GM18520 (cell line): ENCODE measurements around the gene PTRH2.

ENCODE experiments used
- ATAC-seq: cut with Tn5 transposase; IDR thresholded peaks from one replicate; pipeline ENCODE4 v1.9.1; 2021; ENCODE audit not compliant: unreplicated experiment

Gene PTRH2

GRCh38 chr17:59722623-59723022, 15.4 kb upstream of the PTRH2 start:
- no peak for ATAC-seq

- ATAC-seq = no peak
These were observed 12.3 kb upstream of the PTRH2 start for GRCh38 chr17:59719526-59719925.

GRCh38 chr17:59716427-59716826, 9.2 kb upstream of the PTRH2 start:
- no peak for ATAC-seq

- ATAC-seq = no peak
These were observed 7.0 kb upstream of the PTRH2 start for GRCh38 chr17:59714255-59714654.

- no peak for ATAC-seq
These were observed 5.6 kb upstream of the PTRH2 start for GRCh38 chr17:59712862-59713261.

GRCh38 chr17:59711936-59712335, 4.7 kb upstream of the PTRH2 start:
- no peak for ATAC-seq

- no peak for ATAC-seq
These were observed 771 bp upstream of the PTRH2 start for GRCh38 chr17:59707971-59708430.

- no peak for ATAC-seq
These were observed 4.9 kb downstream of the PTRH2 start for GRCh38 chr17:59702304-59702703.

- ATAC-seq = no peak
These were observed 7.4 kb downstream of the PTRH2 start for GRCh38 chr17:59699786-59700185.

GRCh38 chr17:59699218-59699617, 8.0 kb downstream of the PTRH2 start:
- no peak for ATAC-seq

GRCh38 chr17:59698143-59698542, 9.1 kb downstream of the PTRH2 start:
- ATAC-seq = no peak

GRCh38 chr17:59696682-59697277, 10.4 kb downstream of the PTRH2 start:
- no peak for ATAC-seq

- ATAC-seq = no peak
These were observed 11.1 kb downstream of the PTRH2 start for GRCh38 chr17:59695945-59696681.

GRCh38 chr17:59694344-59694743, 12.9 kb downstream of the PTRH2 start:
- ATAC-seq = no peak

- ATAC-seq = no peak
These were observed 13.6 kb downstream of the PTRH2 start for GRCh38 chr17:59693582-59693981.

- ATAC-seq = no peak
These were observed 18.7 kb downstream of the PTRH2 start for GRCh38 chr17:59688496-59688895.

- no peak for ATAC-seq
These were observed 19.2 kb downstream of the PTRH2 start for GRCh38 chr17:59688008-59688407.

GRCh38 chr17:59684967-59685366, 22.3 kb downstream of the PTRH2 start:
- no peak for ATAC-seq

- ATAC-seq = no peak
These were observed 23.9 kb downstream of the PTRH2 start for GRCh38 chr17:59683283-59683682.

GRCh38 chr17:59680314-59680713, 26.9 kb downstream of the PTRH2 start:
- no peak for ATAC-seq

- no peak for ATAC-seq
These were observed 28.3 kb downstream of the PTRH2 start for GRCh38 chr17:59678918-59679317.

GRCh38 chr17:59676716-59677115, 30.5 kb downstream of the PTRH2 start:
- no peak for ATAC-seq

GRCh38 chr17:59675231-59675630, 32.0 kb downstream of the PTRH2 start:
- no peak for ATAC-seq
